ENCODE data around the gene PBX2.

DNA sequence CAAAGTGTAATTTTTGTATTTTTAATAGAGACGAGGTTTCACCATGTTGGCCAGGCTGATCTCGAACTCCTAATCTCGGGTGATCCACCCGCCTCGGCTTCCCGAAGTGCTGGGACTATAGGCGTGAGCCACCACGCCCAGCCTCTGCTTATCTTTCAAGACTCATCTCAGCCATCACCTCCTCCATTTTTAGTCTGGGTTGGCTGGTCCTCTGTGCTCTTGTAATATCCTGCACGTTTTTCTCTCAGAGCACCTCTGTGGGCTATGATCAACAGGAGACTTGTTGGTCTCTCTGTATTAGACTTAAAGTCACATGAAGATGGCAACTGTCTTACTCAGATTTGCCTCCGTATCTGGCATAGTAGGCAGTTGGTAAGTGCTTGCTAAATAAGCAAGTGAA lies 26.3 kb upstream of the PBX2 start:
- no peak for TF ChIP-seq TAF1 (conservative IDR thresholded peaks at IDR 0.05)
- TF ChIP-seq, protein P1, sequence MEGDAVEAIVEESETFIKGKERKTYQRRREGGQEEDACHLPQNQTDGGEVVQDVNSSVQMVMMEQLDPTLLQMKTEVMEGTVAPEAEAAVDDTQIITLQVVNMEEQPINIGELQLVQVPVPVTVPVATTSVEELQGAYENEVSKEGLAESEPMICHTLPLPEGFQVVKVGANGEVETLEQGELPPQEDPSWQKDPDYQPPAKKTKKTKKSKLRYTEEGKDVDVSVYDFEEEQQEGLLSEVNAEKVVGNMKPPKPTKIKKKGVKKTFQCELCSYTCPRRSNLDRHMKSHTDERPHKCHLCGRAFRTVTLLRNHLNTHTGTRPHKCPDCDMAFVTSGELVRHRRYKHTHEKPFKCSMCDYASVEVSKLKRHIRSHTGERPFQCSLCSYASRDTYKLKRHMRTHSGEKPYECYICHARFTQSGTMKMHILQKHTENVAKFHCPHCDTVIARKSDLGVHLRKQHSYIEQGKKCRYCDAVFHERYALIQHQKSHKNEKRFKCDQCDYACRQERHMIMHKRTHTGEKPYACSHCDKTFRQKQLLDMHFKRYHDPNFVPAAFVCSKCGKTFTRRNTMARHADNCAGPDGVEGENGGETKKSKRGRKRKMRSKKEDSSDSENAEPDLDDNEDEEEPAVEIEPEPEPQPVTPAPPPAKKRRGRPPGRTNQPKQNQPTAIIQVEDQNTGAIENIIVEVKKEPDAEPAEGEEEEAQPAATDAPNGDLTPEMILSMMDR (IDR thresholded peaks at IDR 0.05; ENCODE audit: low read depth, low read length, missing input control): no peak
- TF ChIP-seq, protein P2, sequence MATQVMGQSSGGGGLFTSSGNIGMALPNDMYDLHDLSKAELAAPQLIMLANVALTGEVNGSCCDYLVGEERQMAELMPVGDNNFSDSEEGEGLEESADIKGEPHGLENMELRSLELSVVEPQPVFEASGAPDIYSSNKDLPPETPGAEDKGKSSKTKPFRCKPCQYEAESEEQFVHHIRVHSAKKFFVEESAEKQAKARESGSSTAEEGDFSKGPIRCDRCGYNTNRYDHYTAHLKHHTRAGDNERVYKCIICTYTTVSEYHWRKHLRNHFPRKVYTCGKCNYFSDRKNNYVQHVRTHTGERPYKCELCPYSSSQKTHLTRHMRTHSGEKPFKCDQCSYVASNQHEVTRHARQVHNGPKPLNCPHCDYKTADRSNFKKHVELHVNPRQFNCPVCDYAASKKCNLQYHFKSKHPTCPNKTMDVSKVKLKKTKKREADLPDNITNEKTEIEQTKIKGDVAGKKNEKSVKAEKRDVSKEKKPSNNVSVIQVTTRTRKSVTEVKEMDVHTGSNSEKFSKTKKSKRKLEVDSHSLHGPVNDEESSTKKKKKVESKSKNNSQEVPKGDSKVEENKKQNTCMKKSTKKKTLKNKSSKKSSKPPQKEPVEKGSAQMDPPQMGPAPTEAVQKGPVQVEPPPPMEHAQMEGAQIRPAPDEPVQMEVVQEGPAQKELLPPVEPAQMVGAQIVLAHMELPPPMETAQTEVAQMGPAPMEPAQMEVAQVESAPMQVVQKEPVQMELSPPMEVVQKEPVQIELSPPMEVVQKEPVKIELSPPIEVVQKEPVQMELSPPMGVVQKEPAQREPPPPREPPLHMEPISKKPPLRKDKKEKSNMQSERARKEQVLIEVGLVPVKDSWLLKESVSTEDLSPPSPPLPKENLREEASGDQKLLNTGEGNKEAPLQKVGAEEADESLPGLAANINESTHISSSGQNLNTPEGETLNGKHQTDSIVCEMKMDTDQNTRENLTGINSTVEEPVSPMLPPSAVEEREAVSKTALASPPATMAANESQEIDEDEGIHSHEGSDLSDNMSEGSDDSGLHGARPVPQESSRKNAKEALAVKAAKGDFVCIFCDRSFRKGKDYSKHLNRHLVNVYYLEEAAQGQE (IDR thresholded peaks at IDR 0.05): no peak
- TF ChIP-seq SP1 (IDR thresholded peaks at IDR 0.05): no peak
- no peak for TF ChIP-seq EGR1 (IDR thresholded peaks at IDR 0.05; ENCODE audit: low read depth in 2 of 2)
- TF ChIP-seq JUND (IDR thresholded peaks at IDR 0.05): no peak
